IPS-15b (cell line): ENCODE results near the gene OCRL.

Experiments used
- H3K27me3 ChIP-seq: one replicate; pipeline ENCODE4 v1.6.1; 2013; ENCODE audit warnings: low read length; ENCODE audit not compliant: control insufficient read depth, insufficient read depth
- H3K36me3 ChIP-seq: one replicate; pipeline ENCODE4 v1.6.1; 2013; ENCODE audit warnings: low read length; ENCODE audit not compliant: control insufficient read depth, insufficient read depth
- H3K4me1 ChIP-seq: one replicate; pipeline ENCODE4 v1.6.1; 2013; ENCODE audit warnings: mild to moderate bottlenecking, low read length; ENCODE audit not compliant: control insufficient read depth, insufficient read depth
- H3K4me3 ChIP-seq: one replicate; pipeline ENCODE4 v1.5.1; 2013; ENCODE audit warnings: low read depth, low read length
- H3K9ac ChIP-seq: one replicate; pipeline ENCODE4 v1.6.1; 2013; ENCODE audit warnings: low read depth, mild to moderate bottlenecking, low read length
- H3K9me3 ChIP-seq: one replicate; pipeline ENCODE4 v1.6.1; 2013; ENCODE audit warnings: mild to moderate bottlenecking, low read length; ENCODE audit not compliant: control insufficient read depth, insufficient read depth

OCRL gene

GRCh38 chrX:129594781-129595180, 54.7 kb downstream of the OCRL start:
- Histone ChIP-seq H3K9ac (no peak overlapping the region), H3K4me3 (no peak overlapping the region), H3K9me3 (no peaks in the 10 kb centered on the region), H3K4me1 (peaks cover 17% of the 10 kb centered on the region), H3K27me3 (no peaks in the 10 kb centered on the region), H3K36me3 (peaks cover 25% of the 10 kb centered on the region)

DNA sequence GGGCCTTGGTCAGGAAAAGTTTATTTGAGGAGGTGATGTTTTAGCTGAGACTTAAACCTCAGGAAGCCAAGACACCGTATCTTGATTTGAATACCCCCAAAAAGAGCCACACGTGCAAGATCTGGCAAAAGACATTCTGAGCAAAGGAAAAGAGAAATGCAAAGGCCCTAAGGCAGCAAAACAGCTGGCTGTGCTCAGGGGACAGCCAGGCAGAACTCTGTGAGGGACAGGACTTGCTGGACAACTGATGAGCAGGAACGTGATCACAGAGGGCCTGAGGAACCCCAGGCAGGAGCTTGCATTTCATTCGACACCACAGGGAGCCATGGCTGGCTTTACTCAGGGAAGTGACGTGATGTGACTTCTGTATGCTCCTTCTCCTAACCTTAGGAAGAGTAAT, 56.0 kb downstream of the OCRL start:
- H3K36me3 ChIP-seq, result peaks cover 13% of the 10 kb centered on the region
- H3K9me3 ChIP-seq, result no peaks in the 10 kb centered on the region
- H3K4me1 ChIP-seq, result peaks cover 18% of the 10 kb centered on the region
- no peak overlapping the region for H3K4me3 ChIP-seq
- H3K27me3 ChIP-seq, result no peaks in the 10 kb centered on the region
- no peak overlapping the region for H3K9ac ChIP-seq

DNA sequence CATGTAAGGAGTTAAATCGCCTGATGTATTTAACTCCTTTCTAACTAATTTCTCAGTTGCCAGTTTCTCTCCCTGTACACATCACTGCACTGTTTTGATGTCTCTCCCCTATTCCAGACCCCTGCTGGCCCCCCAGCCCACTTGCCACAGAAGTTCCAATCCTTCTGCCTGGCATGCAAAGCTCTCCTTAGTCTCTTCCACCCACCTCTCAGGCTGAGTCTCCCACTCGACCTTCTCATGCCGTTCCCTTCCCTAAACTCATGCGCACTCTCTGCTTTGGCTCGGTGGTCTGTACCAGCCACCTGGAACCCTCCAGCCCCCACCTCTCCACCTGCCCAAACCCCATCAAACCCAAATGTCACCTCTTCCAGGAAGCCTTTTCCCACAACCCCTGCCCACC, 57.8 kb downstream of the OCRL start:
- Histone ChIP-seq H3K36me3 (peaks cover 7% of the 10 kb centered on the region), H3K4me3 (no peak overlapping the region), H3K9ac (no peak overlapping the region), H3K9me3 (no peaks in the 10 kb centered on the region), H3K27me3 (no peaks in the 10 kb centered on the region), H3K4me1 (peaks cover 12% of the 10 kb centered on the region)

GRCh38 chrX:129599499-129599898, 59.4 kb downstream of the OCRL start:
- Histone ChIP-seq H3K9ac (no peak overlapping the region), H3K9me3 (no peaks in the 10 kb centered on the region), H3K4me1 (peaks cover 4% of the 10 kb centered on the region), H3K27me3 (no peaks in the 10 kb centered on the region), H3K4me3 (no peak overlapping the region), H3K36me3 (peaks cover 3% of the 10 kb centered on the region)

DNA sequence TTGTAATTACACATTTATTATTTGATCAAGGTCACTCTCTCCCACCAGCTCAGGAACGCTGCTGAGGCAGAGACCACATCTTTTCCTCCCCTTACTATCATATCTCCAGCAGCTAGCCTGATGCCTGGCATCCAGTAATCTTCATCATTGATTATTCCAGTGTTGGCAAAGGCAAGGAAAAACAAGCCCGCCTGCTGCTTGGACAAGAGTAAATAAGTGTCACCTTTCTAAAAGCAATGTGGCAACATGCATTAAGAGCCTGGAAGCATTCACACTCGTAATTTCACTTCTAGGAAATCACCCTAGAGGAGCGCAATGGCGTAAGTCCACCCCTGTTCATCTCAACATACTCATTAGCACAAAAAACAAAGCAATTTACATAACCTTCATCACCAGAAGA, 59.9 kb downstream of the OCRL start:
- Histone ChIP-seq H3K9ac (no peak overlapping the region), H3K9me3 (no peaks in the 10 kb centered on the region), H3K4me3 (no peak overlapping the region), H3K4me1 (peaks cover 4% of the 10 kb centered on the region), H3K36me3 (peaks cover 3% of the 10 kb centered on the region), H3K27me3 (no peaks in the 10 kb centered on the region)

DNA sequence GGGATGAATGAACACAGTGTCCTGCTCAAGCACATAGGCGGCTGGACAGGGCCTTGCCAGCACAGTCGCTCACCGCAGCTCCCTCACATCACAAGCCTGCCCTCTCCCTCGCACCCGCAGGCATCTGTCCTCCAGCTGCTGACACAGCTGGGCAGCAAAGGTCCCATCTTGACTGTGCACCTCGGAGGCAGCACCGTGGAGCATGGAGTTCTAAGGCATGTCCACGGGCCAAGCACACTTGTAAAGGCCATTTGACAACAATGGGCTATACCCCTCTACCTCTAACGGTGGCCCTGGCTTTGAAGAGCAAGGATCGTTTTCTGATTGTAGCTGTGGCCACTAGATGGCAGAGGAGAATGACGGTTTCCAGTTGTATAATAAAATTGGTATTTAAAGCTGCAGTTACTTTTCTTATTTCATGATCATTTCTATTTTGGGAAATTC, 60.9 kb downstream of the OCRL start:
- no peak overlapping the region for H3K9ac ChIP-seq
- H3K9me3 ChIP-seq, result no peaks in the 10 kb centered on the region
- peaks cover under 1% of the 10 kb centered on the region for H3K36me3 ChIP-seq
- H3K27me3 ChIP-seq, result peaks cover 1% of the 10 kb centered on the region
- H3K4me3 ChIP-seq, result no peak overlapping the region
- peaks cover 4% of the 10 kb centered on the region for H3K4me1 ChIP-seq

DNA sequence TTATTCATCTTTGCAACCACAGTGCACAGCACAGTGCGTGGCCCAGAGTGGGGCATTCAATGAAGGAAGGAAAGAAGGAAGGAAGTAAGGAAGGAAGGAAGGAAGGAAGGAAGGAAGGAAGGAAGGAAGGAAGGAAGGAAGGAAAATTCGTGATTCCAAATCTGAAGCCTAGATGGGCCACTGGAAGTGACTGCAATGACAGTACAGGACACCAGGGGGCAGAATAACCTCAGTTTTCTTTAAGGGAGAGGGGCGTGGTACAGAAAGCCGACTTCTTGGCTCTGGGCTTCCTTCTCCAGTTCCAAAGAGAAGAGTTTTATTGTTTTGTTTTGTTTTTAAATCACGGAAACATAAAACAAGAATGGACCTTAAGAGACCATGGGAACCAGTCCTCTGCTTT, 66.9 kb downstream of the OCRL start:
- H3K27me3 ChIP-seq, result peaks cover 8% of the 10 kb centered on the region
- H3K4me3 ChIP-seq, result no peak overlapping the region
- H3K9me3 ChIP-seq, result no peaks in the 10 kb centered on the region
- no peaks in the 10 kb centered on the region for H3K4me1 ChIP-seq
- no peak overlapping the region for H3K9ac ChIP-seq
- no peaks in the 10 kb centered on the region for H3K36me3 ChIP-seq

- Histone ChIP-seq H3K9me3 (no peaks in the 10 kb centered on the region), H3K36me3 (no peaks in the 10 kb centered on the region), H3K9ac (no peak overlapping the region), H3K27me3 (peaks cover 8% of the 10 kb centered on the region), H3K4me1 (no peaks in the 10 kb centered on the region), H3K4me3 (no peak overlapping the region)
Observed at GRCh38 chrX:129608496-129608895, 68.4 kb downstream of the OCRL start.

- Histone ChIP-seq H3K27me3 (peaks cover 8% of the 10 kb centered on the region), H3K4me3 (no peak overlapping the region), H3K36me3 (no peaks in the 10 kb centered on the region), H3K9ac (no peak overlapping the region), H3K4me1 (no peaks in the 10 kb centered on the region), H3K9me3 (no peaks in the 10 kb centered on the region)
Observed at GRCh38 chrX:129609395-129609794, 69.3 kb downstream of the OCRL start.

DNA sequence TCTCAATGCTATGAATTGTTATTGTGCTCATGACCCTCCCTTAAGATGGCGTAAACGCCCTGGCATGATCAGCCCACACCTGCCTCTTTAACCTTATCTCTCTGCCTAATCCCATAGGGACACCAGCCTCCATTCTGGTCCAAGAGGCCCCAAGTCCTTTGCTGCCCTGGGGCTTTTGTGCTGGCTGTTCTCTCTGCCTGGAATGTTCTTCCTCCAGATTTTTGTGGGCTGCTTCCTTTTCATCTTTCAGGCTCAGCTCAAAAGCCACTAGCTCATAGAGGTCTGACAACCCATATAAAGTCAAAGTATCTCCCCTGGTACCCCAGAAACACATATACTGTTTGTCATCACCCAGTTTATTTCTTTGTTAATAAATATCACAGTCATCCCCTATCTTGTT, 72.3 kb downstream of the OCRL start:
- H3K4me3 ChIP-seq, result no peak overlapping the region
- H3K4me1 ChIP-seq, result peaks cover 6% of the 10 kb centered on the region
- H3K36me3 ChIP-seq, result no peaks in the 10 kb centered on the region
- H3K27me3 ChIP-seq, result no peaks in the 10 kb centered on the region
- no peak overlapping the region for H3K9ac ChIP-seq
- H3K9me3 ChIP-seq, result no peaks in the 10 kb centered on the region

DNA sequence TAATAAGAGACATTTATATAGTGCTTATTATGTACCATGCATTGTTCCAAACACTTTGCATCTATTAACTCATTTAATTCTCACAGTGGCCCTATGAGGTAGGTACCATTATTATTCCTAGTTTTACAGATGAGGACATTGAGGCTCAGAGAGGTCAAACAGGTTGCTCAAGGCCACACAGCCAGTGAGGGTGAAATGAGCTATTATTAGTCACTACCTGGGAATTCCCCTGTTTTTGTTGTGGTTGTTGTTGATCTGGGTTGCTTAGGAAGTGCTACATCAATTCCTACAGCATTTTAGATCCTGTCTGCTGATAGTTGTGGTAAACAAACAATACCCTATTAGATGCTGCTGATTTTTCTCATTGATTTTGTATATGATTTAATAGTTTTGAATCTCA, 73.5 kb downstream of the OCRL start:
- no peak overlapping the region for H3K4me3 ChIP-seq
- H3K27me3 ChIP-seq, result no peaks in the 10 kb centered on the region
- no peaks in the 10 kb centered on the region for H3K36me3 ChIP-seq
- no peak overlapping the region for H3K9ac ChIP-seq
- H3K4me1 ChIP-seq, result peaks cover 6% of the 10 kb centered on the region
- H3K9me3 ChIP-seq, result no peaks in the 10 kb centered on the region

DNA sequence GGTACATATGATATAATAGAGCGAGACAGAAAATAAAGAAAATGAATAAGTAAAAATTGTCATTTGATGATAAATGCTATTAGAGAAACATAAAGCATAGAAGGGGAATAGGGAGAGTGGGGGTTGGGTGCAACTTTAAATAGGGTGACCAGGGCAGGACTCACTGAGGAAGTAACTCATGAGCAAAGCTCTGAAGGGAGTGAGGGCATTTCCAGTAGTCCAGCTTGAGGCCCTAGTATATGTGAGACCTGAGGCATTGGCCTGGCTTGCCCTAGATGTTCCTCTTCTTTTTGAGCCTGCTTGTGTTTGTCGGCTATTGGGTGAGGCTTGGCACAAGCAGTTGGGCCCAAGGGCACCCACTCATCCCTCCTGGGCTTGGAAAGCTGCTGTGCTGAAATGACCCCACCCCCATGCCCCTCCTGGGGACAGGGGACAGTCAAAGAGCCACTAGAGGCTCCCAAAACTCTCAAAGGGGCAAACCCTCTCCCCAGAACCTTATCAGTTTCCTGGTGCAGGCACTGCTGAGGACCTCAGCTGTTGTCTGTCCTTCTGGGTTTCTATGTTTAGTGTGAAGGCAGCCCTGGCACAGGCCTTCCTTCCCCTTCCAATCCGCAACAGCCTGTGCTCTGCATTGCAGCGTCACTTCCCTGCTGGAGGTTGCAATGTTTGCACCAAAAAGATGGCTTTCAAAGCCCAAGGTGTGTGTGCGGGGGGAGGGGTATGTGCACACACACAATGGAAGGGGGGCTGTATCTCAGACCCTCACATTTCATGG, 74.6 kb downstream of the OCRL start:
- Histone ChIP-seq H3K27me3 (no peaks in the 10 kb centered on the region), H3K9me3 (no peaks in the 10 kb centered on the region), H3K9ac (no peak overlapping the region), H3K36me3 (no peaks in the 10 kb centered on the region), H3K4me1 (peaks cover 6% of the 10 kb centered on the region), H3K4me3 (no peak overlapping the region)
